Right forelimb (tissue), 1 donor: ENCODE measurements around the gene PRCC.

Source experiments
- DNase-seq: peaks from one replicate; pipeline ENCODE4 v3.0.0-alpha.2; 2018

PRCC gene

DNA sequence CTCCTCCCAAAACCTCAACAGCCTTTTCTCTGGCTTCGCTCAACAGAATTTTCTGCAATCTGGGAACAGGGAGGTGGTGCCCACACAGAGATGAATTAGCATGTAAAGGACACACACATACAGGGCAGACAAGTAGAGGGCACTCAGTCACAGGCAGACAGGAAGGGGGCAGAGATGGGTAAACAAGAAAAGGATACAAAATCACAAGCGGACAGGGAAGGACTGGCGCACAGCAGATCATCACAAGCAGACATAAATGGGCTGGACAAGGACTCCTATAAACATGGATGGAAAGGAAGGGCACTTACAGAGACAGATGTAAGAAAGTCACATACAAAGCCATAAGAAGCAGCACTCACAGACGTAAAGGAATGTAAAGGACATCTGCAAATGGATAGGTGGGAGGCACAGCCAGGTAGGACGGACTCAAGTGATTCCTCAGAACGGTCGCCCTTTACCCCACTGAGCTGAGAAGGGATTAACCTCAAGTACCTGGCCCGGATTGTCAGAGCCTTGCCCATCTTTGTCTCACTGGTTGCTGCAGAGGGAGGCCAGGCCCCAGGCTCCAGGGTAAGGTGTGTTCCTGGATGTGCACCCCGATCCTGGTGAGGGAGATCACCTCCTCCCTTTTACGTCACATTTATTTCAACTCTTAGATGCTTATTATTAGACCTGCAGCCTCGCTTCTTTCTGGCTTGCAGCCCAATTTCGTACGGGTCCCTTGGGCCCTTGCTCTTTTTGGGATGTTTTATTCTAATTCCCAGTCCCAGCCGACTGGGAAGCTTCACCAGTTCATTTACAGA, 836 bp upstream of the PRCC start:
- DNase-seq = no peak

DNA sequence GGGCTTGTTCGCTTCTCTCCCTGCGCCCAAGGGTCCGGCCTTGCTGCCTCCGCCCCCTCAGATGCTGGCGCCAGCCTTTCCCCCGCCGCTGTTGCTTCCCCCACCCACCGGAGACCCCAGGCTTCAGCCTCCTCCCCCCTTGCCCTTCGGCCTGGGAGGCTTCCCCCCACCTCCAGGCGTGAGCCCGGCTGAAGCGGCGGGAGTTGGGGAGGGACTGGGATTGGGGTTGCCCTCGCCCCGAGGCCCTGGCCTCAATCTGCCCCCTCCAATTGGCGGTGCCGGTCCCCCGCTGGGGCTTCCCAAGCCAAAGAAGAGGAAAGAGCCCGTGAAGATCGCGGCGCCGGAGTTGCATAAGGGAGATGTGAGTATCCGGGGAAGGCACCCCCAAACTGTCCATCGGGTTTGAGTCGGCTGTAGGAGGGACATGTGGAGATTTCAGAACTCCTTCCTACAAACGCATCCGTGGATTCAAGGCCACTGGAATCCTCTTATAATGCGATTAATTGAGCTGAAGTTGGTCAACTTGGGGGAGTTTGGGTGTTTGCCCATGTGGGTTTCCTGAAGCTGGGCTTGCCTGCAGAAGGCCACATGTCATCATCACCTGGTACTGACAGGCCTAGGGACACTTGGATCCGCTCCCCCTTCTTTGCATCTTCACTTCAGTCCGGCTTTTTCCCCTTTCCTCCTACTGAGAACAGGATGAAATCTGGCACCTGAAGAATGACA, 707 bp downstream of the PRCC start:
- DNase-seq = no peak

DNA sequence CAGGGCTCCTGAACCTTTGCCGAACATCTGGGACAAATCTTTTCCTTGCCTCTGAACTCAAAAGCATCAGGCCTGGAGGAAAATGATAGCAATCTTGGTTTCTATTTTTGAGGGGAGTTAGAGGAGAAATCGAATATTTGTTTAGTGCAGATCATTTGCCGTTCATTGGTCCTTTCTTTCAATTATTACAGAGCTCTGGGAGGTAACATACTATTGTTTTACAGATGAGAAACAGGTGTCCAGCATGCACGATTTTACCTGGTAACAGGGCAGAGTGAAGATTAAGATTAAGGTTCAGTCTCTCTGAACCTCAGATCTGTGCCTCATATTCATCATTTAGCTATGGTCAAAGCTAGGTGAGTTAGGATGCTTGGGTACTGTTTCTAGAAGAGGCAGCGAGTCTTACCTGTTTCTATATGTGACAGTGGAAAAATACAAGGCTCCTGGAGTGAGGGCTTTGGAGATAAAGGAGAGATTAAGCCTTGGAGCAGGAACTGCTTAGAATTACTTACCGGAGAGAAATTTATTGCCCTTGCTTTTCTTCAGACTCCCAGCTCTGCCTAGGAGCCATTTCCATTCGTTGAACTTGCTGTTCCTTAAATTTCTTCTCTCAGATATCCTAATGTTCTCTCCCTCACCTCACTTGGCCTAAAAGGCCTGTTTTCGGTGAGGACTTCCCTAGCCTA, 1.4 kb downstream of the PRCC start:
- no peak for DNase-seq

DNA sequence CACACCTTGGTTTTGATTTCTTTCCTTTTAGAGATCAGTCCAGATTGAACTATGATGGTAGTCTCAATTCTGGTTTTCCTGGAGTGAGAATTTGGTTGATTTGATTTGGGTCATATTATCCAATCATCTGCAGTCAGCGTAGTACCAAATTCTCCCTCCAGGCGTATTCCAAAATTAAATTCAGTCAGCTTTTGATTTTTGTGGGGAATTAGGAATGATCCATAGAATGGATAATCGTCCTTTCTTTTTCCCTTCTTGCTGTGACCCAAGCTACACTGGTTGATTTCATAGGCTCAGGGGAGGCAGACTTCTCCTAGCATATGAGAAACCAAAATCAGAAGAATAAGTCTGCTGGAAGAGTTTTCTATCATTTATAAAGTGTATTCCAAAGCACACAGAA, 4.9 kb downstream of the PRCC start:
- DNase-seq = no peak

DNA sequence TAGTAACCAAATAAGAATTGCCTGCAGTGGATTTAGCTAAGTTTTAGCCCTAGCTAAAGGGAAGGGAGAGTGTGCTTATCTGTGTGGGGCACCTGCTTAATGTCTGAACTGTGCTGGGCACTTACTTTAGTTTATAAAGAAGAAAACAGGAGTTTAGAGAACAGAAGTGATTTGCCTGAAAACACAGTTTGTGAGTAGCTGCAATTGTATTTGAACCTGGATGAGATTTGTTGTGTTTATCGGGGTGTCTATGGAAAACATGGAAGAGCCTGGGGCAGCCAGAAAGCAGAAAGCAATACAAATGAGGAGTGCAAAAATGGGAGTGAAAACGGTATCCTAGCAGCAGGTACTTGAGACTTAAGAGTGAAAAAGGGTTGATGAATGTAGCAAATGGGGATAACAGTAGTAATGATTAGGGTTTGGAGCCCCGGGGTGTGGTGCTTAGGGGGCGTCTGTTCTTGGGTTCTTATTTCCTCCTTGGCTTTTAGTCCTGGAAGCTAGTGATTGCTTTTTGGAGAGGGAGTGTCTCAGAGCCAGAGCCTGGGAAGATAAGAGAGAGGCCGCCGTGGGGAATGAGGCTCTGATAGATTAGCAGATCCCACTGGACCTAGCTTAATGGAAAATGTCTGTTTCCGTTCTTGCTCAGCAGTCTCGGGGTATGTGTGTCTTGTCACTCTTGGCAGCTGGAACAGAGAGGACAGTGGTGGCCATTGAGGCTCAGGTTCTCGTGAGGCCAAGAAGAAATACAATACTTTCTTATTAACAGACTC, 5.6 kb downstream of the PRCC start:
- no peak for DNase-seq

DNA sequence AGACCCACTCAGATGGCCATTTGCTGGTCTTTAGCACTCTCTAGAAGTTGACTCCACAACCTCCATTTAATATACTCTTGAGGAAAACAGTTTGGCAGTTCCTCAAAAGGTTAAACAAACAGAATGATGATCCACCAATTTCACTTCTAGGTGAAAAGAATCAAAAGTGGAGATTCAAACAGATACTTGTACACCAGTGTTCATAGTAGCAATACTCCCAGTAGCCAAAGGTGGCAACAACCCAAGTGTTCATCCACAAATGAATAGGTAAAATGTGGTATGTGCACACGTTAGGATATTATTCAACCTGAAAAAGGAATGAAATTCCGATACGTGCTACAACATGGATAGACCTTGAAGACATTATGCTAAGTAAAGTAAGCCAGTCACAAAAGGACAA, 6.3 kb downstream of the PRCC start:
- no peak for DNase-seq

DNA sequence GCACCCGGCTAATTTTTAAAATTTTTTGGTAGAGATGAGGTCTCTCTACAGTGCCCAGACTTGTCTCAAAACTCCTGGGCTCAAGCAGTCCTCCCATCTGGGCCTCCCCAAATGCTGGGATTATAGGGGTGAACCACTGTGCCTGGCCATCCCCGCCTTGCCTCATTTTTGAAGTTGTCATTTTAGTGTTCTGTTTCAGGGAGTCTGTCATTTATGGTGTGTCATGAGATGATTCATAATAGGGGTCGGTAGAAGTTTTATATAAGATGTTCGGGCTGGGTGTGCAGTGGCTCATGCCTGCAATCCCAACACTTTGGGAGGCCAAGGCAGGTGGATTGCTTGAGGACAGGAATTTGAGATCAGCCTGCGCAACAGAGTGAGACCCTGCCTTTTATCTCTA, 8.5 kb downstream of the PRCC start:
- no peak for DNase-seq

DNA sequence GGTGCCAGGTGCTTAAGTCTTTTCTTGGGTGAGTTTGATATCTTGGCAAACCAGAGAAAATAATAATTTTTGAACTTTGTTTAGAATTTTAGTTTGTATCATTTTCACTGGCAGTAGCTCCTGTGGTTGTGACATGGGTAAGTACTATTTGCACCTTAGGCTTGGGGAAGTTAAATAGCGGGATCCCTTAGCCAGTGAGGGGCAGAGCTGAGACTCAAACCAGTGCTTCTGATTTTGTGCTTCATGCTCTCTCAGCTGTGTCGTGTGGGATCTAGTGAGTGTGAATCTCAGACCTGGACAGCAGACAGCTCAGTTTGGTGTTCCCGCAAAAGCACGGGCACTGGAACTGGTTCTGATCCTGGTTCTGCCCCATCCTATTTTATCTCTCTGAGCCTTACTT, 9.6 kb downstream of the PRCC start:
- DNase-seq = no peak

DNA sequence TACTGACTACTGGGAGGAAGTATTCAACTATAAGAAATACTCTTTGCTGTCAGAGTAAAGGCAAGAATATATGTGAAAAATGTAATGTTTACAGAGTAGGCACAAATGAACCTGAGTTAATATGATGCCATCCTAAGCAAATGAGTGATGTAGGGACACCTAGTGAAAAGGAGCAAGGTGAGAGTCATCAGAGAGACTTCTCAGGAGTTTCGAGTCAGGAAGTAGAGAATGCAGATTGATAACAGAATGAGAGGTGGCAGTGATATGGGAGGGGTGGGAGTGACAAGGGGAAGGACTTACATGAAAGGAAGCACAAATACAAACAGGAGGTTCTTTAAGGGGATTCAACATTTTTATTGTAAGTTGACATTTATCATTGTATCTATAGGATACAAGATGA, 10.2 kb downstream of the PRCC start:
- DNase-seq = no peak

DNA sequence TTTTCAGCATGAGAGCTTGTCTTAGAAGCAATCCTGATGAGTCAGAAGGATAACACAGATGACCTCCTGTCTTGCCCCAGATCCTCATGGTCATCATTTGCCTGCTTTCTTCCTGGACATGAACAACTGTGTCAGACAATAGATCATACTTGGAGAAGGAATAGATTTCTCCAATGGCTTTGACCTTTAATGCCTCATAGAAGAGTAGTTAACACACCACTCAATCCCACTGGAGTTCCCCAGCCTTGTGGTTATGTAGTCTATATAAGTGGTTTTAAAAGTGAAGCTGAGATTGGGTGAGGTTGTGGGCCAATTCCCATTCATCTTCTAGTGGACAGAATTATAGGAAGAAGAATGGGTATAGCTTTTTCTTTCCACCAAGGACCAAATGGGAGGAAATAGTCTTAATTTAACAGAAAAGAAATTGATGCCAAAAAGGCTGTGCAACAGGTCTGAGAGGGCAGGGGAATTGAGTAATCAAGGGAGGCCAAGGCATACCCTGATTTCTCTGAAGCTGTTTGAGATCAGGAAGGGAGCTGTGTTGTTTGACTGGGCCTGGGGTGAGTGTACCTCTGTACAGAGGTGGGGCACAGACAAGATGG, 14.4 kb downstream of the PRCC start:
- no peak for DNase-seq

DNA sequence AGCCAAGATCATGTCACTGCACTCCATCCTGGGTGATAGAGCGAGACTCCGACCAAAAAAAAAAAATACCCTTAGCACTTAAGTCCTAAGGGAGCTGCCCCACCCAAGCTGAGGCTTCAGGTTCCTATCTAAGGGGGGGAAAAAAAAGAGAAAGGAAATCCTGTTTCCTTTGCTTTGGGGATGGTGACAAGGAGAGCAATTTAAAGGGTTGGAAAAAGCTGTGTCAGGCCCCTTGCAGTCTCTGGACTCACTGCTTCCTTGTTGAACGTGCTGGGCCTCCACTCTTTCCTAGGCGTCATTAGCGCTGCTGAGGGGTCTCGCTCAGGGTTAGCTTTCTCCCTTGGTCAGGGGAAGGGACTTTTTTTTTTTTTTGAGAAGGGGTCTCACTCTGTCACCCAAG, 18.1 kb downstream of the PRCC start:
- no peak for DNase-seq

DNA sequence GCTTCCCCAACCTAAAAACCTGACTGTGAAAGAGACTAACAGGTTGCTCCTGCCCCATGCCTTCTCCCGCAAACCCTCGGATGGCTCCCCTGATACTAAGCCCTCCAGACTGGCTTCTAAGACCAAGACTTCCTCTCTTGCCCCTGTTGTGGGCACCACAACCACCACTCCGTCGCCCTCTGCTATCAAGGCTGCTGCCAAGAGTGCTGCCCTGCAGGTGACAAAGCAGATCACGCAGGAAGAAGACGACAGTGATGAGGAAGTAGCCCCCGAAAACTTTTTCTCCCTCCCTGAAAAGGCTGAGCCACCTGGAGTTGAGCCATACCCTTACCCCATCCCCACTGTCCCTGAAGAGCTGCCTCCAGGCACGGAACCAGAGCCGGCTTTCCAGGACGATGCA, 19.3 kb downstream of the PRCC start:
- DNase-seq = no peak

DNA sequence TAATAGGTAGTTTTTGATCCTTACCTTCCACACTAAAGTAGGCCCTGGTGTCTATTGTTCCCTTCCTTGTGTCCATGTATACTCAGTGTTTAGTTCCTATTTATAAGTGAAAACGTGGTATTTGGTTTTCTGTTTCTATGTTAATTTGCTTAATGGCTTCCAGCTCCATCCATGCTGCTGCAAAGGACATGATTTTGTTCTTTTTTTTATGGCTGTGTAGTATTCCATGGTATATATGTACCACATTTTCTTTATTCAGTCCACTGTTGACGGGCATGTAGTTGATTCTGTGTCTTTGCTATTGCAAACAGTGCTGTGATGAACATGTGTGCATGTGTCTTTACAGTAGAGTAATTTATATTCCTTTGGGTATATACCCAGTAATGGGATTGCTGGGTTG, 20.8 kb downstream of the PRCC start:
- no peak for DNase-seq

DNA sequence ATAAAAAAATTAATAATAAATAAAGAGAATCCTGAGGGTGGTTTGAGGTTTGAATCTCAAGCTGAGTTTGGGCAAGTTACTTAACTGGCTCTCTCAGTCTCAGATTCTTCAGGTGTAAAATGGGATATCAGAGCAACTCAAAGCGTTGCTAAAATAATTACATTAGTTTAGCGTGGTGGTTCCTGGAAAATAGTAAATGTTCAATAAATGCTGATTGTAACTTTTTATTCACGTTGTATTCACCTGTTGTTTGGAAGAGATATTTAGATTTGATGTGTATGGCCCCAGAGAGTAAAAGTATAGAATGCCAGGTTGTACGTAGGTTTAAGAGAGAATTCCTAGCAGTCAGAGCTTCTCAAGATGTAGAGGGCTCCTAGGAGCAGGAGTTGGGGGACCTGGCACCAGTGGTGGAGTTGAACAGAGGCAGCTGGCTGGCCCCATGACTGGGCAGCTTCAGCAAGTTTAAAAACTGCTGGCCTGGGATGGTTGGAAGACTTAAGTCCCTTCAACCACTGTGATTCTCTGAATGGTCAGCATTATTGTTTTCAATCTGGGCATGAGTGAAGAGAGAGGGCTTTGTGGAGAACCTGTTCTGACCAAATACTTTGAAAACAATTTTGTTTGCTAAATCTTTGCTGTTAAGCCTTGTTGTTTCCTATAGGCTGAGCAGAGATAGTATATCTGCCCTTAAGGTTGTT, 22.4 kb downstream of the PRCC start:
- DNase-seq = no peak

DNA sequence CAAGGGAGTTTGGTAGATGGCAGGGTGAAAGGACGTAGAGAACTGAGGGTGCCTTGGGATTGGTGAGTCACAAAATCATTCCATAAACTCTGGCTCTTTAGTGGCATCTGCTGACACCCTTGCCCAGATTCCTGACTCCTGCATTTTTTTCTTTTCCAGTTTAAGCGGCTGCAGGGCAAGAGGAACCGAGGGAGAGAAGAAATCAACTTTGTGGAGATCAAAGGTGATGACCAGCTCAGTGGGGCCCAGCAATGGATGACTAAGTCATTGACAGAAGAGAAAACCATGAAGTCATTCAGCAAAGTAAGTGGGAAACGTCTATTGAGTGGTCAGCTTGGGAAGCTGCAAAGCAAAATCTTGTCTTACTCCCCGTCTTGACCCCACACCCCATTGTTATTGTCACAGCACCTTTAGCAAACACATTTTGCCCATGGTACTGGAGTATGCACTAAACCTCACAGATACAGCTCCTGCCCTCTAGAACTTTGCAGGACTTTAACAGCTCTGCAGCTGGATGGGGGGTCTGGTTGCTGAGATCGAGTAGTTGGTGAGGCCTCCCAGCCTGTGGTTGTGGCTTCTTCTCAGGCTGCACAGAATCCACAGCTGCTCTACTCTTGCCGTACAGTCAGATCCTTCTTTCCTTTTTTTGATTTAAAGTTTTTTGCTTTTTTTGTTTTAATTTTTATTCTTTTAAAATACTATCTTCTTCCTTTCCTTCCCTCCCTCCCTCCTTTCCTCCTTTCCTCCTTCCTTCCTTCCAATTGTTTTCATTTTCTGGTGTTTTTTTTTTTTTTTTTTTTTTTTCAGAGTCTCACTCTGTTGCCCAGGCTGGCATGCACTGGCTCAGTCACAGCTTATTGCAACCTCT, 27.4 kb downstream of the PRCC start:
- DNase-seq = no peak

DNA sequence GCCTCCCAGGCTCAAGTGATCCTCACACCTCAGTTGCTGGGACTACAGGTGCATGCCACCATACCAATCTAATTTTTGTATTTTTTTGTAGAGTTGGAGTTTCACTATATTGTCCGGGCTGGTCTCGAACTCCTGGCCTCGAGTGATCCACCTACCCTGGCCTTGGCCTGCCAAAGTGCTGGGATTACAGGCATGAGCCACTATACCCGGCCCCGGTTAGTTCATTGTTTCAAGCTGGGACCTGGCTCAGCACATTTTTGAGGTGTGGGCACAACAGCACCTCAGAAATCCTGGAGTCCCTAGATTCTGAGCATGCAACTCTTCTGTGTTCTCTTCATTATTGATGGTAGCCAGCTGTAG, 28.0 kb downstream of the PRCC start:
- no peak for DNase-seq

DNA sequence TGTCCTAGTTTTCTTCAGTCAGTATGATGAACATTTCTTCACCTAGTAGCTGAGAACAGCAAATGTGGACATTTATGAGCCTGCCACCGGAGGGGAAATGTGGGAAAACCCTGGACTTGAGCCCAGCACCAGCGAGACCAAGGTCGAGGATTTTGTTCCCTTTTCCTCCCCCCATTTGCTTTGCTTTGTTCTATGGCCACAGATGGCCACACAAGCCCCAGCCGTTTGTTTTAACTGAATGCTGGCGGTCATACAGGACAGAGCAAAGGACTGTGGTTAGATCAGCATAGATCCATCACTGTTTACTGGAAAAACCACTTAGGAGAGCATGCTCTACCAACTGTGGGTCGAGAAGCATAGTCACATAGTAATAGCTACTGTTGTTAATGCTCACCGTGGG, 28.5 kb downstream of the PRCC start:
- DNase-seq = no peak

DNA sequence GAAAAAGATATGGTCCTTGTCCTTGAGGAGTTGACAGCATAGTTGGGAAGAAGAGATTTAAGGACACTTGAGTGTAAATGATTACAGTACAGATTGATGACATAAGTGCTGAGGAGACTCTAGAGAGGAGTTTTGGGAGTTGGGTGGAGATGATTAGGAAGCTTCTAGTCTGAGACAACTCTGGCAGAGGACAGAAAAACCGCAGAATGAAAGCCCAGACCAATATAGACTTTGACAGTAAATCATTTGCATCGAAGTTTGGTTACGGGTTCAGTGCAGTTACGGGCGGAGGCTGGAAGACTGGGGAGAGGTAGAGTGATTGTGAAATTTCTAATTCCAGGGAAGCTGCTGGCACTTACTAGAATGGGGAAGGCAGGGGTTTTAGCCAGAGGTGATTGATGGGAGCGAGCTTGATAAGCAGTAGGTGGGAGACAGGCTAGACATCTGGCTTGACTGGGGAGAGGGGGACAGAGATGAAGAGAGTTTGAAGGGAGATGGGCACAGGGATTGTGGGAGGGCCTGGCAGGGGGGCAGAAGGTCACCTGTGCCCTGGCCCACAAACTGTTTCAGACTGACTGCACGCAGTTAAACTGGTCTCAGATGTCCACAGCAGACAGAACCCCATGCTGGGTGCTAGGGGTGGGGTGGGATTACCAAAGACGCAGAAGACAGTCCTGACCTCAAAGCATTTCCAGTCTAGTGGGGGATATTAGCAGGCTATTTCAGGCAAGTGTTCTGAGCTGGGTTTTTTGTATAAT, 29.2 kb downstream of the PRCC start:
- DNase-seq = no peak

DNA sequence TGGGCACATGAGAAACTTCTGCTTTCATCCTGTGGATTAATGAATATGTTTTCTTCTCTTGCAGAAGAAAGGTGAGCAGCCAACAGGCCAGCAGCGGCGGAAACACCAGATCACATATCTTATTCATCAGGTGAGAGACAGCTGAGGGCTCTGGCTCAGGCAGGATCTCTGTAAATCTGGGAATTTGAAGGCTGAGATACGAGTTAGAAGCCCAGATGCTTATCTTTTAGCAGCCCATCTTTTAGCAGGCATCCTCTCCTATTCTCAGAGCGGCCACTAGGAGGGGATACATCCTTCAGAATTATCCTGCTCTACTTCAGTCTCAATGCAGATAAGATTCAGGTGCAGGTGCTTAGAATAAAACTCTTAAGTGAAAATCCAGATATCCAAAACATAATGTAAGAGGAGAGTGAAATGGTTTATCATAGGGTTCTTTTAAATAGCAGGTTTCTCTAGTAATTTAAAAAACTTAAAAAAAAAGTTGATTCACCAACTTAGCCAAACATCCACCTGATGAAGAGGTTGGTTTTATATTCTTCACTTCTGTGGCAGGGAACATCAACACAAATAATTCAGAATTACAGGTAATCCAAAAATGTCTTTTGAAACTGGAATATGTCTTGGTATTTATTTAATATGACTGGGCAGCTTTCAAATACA, 30.0 kb downstream of the PRCC start:
- no peak for DNase-seq
